GM12875 (cell line): ENCODE results near the gene ZDHHC5.
"Not testable (repeated sequence)": the region's sequence is repeated elsewhere in the genome, so short reads cannot be mapped to it uniquely, and the experiment has no call there.

ENCODE experiments used
- H3K4me3 ChIP-seq: one replicate; pipeline ENCODE4 v1.5.1; 2011; ENCODE audit warnings: low read depth, low read length, control low read depth
- TF ChIP-seq, protein P1 (sequence below): IDR thresholded peaks from 2 replicates; pipeline ENCODE4 v1.5.1; 2011; ENCODE audit warnings: low read depth, mild to moderate bottlenecking, control low read depth, inconsistent platforms, low read length, moderate library complexity, borderline replicate concordance; ENCODE audit not compliant: insufficient read depth

The ZDHHC5 gene

GRCh38 chr11:57698843-57699365, 31.0 kb downstream of the ZDHHC5 start:
- no peak overlapping the region for H3K4me3 ChIP-seq
- TF ChIP-seq, protein P1, sequence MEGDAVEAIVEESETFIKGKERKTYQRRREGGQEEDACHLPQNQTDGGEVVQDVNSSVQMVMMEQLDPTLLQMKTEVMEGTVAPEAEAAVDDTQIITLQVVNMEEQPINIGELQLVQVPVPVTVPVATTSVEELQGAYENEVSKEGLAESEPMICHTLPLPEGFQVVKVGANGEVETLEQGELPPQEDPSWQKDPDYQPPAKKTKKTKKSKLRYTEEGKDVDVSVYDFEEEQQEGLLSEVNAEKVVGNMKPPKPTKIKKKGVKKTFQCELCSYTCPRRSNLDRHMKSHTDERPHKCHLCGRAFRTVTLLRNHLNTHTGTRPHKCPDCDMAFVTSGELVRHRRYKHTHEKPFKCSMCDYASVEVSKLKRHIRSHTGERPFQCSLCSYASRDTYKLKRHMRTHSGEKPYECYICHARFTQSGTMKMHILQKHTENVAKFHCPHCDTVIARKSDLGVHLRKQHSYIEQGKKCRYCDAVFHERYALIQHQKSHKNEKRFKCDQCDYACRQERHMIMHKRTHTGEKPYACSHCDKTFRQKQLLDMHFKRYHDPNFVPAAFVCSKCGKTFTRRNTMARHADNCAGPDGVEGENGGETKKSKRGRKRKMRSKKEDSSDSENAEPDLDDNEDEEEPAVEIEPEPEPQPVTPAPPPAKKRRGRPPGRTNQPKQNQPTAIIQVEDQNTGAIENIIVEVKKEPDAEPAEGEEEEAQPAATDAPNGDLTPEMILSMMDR: no peak

- TF ChIP-seq, protein P1: no peak
- no peak overlapping the region for H3K4me3 ChIP-seq
Observed at GRCh38 chr11:57699813-57700212, 31.9 kb downstream of the ZDHHC5 start.

- H3K4me3 ChIP-seq: no peak overlapping the region
- TF ChIP-seq, protein P1: no peak
Observed at GRCh38 chr11:57700425-57700824, 32.5 kb downstream of the ZDHHC5 start.

- TF ChIP-seq, protein P1: no peak
- H3K4me3 ChIP-seq: no peak overlapping the region
Observed at GRCh38 chr11:57703341-57703740, 35.4 kb downstream of the ZDHHC5 start.

DNA sequence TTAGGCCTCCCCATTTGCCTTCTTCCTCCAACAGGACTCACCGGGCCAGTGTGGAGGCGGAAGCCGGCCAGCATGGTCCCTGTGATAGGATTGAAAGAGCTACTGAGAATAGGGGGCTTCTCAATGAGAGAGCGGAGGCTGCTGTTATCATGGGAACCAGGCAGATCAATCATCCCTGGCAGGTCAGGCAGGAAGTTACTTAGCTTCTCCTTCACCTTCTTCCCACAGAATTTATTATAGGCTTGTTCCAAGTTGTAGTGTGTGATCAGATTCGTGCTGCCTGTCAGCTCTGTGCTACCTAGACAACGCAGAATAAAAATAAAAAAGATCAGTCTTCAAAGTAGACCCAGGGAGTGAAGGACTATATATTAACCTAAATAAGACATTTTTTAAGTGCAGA, 37.0 kb downstream of the ZDHHC5 start:
- H3K4me3 ChIP-seq: no peak overlapping the region

DNA sequence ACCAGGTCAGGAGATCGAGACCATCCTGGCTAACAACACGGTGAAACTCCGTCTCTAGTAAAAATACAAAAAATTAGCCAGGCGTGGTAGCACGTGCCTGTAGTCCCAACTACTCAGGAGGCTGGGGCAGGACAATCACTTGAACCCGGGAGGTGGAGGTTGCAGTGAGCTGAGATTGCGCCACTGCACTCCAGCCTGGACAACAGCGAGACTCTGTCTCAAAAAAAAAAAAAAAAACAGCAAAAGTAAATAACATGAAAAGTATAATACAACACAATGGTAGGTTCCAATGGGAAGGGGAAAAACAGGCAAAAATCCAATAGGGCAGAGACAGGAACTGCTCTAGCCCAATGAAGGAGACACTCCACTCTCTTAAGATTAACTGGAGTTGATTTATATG, 37.5 kb downstream of the ZDHHC5 start:
- H3K4me3 ChIP-seq: not testable (repeated sequence)

More for the DNA sequence above, 37.0 kb downstream of the ZDHHC5 start:
- TF ChIP-seq, protein P1: no peak

GRCh38 chr11:57709802-57710367, 42.0 kb downstream of the ZDHHC5 start:
- no peak overlapping the region for H3K4me3 ChIP-seq
- TF ChIP-seq, protein P1: no peak
